Keratinocyte (primary cell): Measurements from ENCODE around the gene DLGAP1. TPM values are rescaled to one million over a fixed set of nuclear protein-coding genes. Genes with fewer than 3 reads are reported as not detected.

Experiments used
- DNase-seq: peaks from one replicate; pipeline ENCODE4 v3.0.0-alpha.2; 2011; ENCODE audit warnings: low read depth, missing footprints, low spot score
- FAIRE-seq: peaks from 2 replicates; lab custom pipeline; 2011; peaks lifted over from hg19 to GRCh38; lab: Jason Lieb, UNC
- H2AFZ ChIP-seq: 2 replicates; pipeline ENCODE4 v1.6.0; 2012; ENCODE audit warnings: low read length, control low read depth, inconsistent platforms; ENCODE audit not compliant: control insufficient read depth
- H3K27ac ChIP-seq: 2 replicates; pipeline ENCODE4 v1.5.1; 2011; ENCODE audit warnings: low read length; ENCODE audit not compliant: control insufficient read depth, insufficient read depth
- H3K27me3 ChIP-seq: 3 replicates; pipeline ENCODE4 v1.6.0; 2011; ENCODE audit warnings: low read length; ENCODE audit not compliant: control insufficient read depth, insufficient read depth; ENCODE audit errors: extremely low read depth
- H3K36me3 ChIP-seq, 2 experiments: 2 replicates in 1 of 2; 3 replicates in 1 of 2; pipeline ENCODE4 v1.5.1; 2011; ENCODE audit warnings: low read length in 2 of 2, mild to moderate bottlenecking in 1 of 2; ENCODE audit not compliant: control insufficient read depth in 2 of 2, insufficient read depth in 2 of 2; ENCODE audit errors: extremely low read depth in 1 of 2
- H3K4me1 ChIP-seq: 3 replicates; pipeline ENCODE4 v1.5.1; 2011; ENCODE audit warnings: low read length; ENCODE audit not compliant: control insufficient read depth, insufficient read depth; ENCODE audit errors: extremely low read depth
- H3K4me2 ChIP-seq: 3 replicates; pipeline ENCODE4 v1.6.0; 2011; ENCODE audit warnings: low read depth, low read length; ENCODE audit not compliant: control insufficient read depth, insufficient read depth; ENCODE audit errors: extremely low read depth
- H3K4me3 ChIP-seq, 3 experiments: fragments of 200-600 bp in 1 of 3; sonication (generic) in 1 of 3; 2 replicates in 2 of 3; 3 replicates in 1 of 3; pipeline ENCODE4 v1.5.1; 2011 to 2016; ENCODE audit warnings: low read length in 3 of 3, mild to moderate bottlenecking in 3 of 3, control low read depth in 2 of 3, inconsistent platforms in 1 of 3, low read depth in 1 of 3, mixed read lengths in 1 of 3, mixed run types in 1 of 3, moderate library complexity in 1 of 3; ENCODE audit not compliant: control insufficient read depth in 2 of 3, insufficient read depth in 2 of 3; ENCODE audit errors: extremely low read depth in 1 of 3
- H3K79me2 ChIP-seq: 2 replicates; pipeline ENCODE4 v1.6.0; 2012; ENCODE audit warnings: low read length; ENCODE audit not compliant: control insufficient read depth, insufficient read depth
- H3K9ac ChIP-seq: 3 replicates; pipeline ENCODE4 v1.6.0; 2011; ENCODE audit warnings: low read length; ENCODE audit not compliant: control insufficient read depth, insufficient read depth; ENCODE audit errors: extremely low read depth
- H3K9me1 ChIP-seq: 3 replicates; pipeline ENCODE4 v1.6.0; 2011; ENCODE audit warnings: low read length; ENCODE audit not compliant: control insufficient read depth, insufficient read depth; ENCODE audit errors: extremely low read depth
- H3K9me3 ChIP-seq: 2 replicates; pipeline ENCODE4 v1.5.1; 2012; ENCODE audit warnings: low read depth, low read length; ENCODE audit not compliant: control insufficient read depth
- H4K20me1 ChIP-seq: 3 replicates; pipeline ENCODE4 v1.6.0; 2011; ENCODE audit warnings: low read length; ENCODE audit not compliant: control insufficient read depth, insufficient read depth; ENCODE audit errors: extremely low read depth
- EZH2 ChIP-seq: IDR thresholded peaks from one replicate; pipeline ENCODE4 v1.6.1; 2012; ENCODE audit warnings: inconsistent platforms, mild to moderate bottlenecking, low read length, moderate library complexity
- dilution Hi-C: fragments of 300-500 bp; cut with MboI; formaldehyde crosslinking; loops from one replicate; pipeline ENCODE4 v1.7.0; 2020; ENCODE audit warnings: low sequenced_read_pairs; ENCODE audit not compliant: extremely low pct_ligation_motif_present
- polyA plus RNA-seq, 5 experiments: library from polyadenylated mRNA; depleted of rRNA in 3 of 5; stranded (reverse) in 3 of 5; stranded (forward) in 1 of 5; unstranded in 1 of 5; fragments of >200 nt; gene quantifications; 1 replicate in 1 of 5; 2 replicates in 3 of 5; 3 replicates in 1 of 5; pipeline versions ENCODE4 v1.2.1 to v1.2.3, GENCODE V29; 2011 to 2012; ENCODE audit warnings: missing spikeins in 2 of 5, low read depth in 1 of 5, low replicate concordance in 1 of 5
- TF ChIP-seq, protein P1 (sequence below), 3 experiments: IDR thresholded peaks in 1 of 3; conservative IDR thresholded peaks in 1 of 3; optimal IDR thresholded peaks in 1 of 3; 2 replicates in 2 of 3; 3 replicates in 1 of 3; pipeline versions ENCODE3 to v1.5.1; 2011; ENCODE audit warnings: low read length in 3 of 3, mild to moderate bottlenecking in 3 of 3, moderate library complexity in 2 of 3, control low read depth in 1 of 3, inconsistent platforms in 1 of 3; ENCODE audit not compliant: insufficient read depth in 2 of 3; ENCODE audit errors: extremely low read depth in 1 of 3

DLGAP1 gene
- polyA plus RNA-seq, 1 donor (not counting 4 experiments of a cell fraction or from before 2014, with no cell fraction given): not detected

DNA sequence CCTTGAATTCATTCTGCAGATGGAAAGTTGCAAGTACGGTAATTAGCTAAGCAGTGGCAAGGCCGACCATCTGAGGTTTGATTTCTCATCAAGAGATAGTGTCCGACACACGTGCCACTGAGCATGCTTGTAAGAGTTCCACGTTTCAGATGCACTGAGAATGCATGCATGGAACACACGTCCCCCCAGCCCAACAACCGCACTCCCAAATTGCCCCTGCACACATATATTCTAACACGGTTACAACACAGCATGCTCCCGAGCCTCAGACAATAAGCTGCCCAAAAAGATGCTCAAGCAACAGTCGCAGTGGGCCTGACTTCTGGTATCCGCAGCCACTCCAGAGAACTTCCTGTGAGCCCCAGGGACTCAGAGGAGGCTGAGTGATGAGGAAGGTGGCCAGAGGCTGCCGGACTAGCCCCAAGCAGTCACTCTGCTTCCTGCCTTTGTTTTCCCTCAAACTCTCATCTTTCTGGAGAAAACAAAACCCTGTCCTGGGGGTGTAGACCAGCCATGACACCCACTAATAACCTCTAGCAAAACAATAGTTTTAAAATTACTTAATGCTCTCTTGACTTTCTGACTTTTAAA is 801.2 kb downstream of the DLGAP1 start:
- H3K79me2 ChIP-seq: no peaks in the 10 kb centered on the region
- no peaks in the 10 kb centered on the region for H3K9me1 ChIP-seq
- H3K27ac ChIP-seq: no peak overlapping the region
- H3K4me1 ChIP-seq: peaks cover 24% of the 10 kb centered on the region
- FAIRE-seq (no peak), DNase-seq (no peak)
- no peaks in the 10 kb centered on the region for H4K20me1 ChIP-seq
- no peak overlapping the region for H2AFZ ChIP-seq
- no peaks in the 10 kb centered on the region for H3K27me3 ChIP-seq
- dilution Hi-C loops: no loop called here
- H3K36me3 ChIP-seq: no peaks in the 10 kb centered on the region
- TF ChIP-seq, protein P1, sequence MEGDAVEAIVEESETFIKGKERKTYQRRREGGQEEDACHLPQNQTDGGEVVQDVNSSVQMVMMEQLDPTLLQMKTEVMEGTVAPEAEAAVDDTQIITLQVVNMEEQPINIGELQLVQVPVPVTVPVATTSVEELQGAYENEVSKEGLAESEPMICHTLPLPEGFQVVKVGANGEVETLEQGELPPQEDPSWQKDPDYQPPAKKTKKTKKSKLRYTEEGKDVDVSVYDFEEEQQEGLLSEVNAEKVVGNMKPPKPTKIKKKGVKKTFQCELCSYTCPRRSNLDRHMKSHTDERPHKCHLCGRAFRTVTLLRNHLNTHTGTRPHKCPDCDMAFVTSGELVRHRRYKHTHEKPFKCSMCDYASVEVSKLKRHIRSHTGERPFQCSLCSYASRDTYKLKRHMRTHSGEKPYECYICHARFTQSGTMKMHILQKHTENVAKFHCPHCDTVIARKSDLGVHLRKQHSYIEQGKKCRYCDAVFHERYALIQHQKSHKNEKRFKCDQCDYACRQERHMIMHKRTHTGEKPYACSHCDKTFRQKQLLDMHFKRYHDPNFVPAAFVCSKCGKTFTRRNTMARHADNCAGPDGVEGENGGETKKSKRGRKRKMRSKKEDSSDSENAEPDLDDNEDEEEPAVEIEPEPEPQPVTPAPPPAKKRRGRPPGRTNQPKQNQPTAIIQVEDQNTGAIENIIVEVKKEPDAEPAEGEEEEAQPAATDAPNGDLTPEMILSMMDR (optimal IDR thresholded peaks at IDR 0.05 in 1 of 3, IDR thresholded peaks at IDR 0.05 in 1 of 3, conservative IDR thresholded peaks at IDR 0.05 in 1 of 3; ENCODE audit: extremely low read depth in 1 of 3, insufficient read depth in 2 of 3, low read length in 3 of 3): no peak
- TF ChIP-seq EZH2: no peak
- no peaks in the 10 kb centered on the region for H3K9me3 ChIP-seq
- no peak overlapping the region for H3K9ac ChIP-seq
- no peak overlapping the region for H3K4me2 ChIP-seq
- no peak overlapping the region for H3K4me3 ChIP-seq

DNA sequence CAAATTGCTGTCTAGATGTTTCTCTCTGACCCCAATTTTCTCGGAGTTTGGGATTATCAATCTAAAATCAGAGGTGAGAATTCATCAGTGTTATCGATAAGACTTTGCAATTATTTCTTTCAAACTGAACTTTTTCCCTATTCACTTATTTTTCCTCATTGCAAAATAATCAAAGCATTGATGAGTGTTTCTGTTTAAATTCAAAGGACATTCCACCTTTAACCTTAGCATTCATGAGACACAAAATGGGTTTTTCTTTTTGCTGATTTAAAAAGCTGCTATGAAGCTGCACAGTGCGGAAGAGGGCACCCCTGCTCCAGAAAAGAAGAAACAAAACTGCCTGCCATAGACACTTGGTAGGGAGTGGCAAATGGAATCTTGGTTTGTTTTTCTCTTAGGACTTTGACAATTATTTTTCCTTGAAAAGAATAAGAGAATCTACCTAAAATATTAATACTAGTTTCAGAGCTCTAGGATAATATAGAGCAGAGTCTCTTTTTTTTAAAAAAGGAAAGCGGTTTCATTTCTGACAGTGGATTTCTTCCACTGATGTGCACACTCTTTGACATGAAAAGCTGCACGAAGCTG is 801.8 kb downstream of the DLGAP1 start:
- dilution Hi-C loops: no loop called here
- FAIRE-seq: no peak
- peak overlapping the region; percentile 82 for H3K27ac ChIP-seq

More for the DNA sequence above, 801.8 kb downstream of the DLGAP1 start:
- Histone ChIP-seq H3K4me1 (peaks cover 24% of the 10 kb centered on the region), H3K36me3 (no peaks in the 10 kb centered on the region), H3K9me1 (no peaks in the 10 kb centered on the region), H3K79me2 (no peaks in the 10 kb centered on the region), H3K9me3 (no peaks in the 10 kb centered on the region), H4K20me1 (no peaks in the 10 kb centered on the region), H3K4me2 (peak overlapping the region; percentile 59), H3K27me3 (no peaks in the 10 kb centered on the region), H3K4me3 (no peak overlapping the region), H2AFZ (no peak overlapping the region), H3K9ac (no peak overlapping the region)
- DNase-seq: no peak
- TF ChIP-seq EZH2: no peak
- TF ChIP-seq, protein P1 (optimal IDR thresholded peaks at IDR 0.05 in 1 of 3, IDR thresholded peaks at IDR 0.05 in 1 of 3, conservative IDR thresholded peaks at IDR 0.05 in 1 of 3; ENCODE audit: extremely low read depth in 1 of 3, insufficient read depth in 2 of 3, low read length in 3 of 3): peak in 1 of 3 experiments; percentile 1
